Activated effector memory CD4-positive, alpha-beta T cell treated with anti-CD3 and anti-CD28 coated beads, Interleukin-2, amount 50 U/mL, for 16 hours (primary cell): ENCODE measurements around the gene ACOX1.
"Not testable (repeated sequence)": the region's sequence is repeated elsewhere in the genome, so short reads cannot be mapped to it uniquely, and the experiment has no call there.

ENCODE experiments used
- DNase-seq: peaks from one replicate; pipeline ENCODE4 v3.0.0-alpha.2; 2020

Gene ACOX1

GRCh38 chr17:75979705-75980187 lies 780 bp upstream of the ACOX1 start:
- DNase-seq: no peak

- no peak for DNase-seq
Measured at GRCh38 chr17:75976175-75976848, 2.7 kb downstream of the ACOX1 start.

GRCh38 chr17:75975757-75976174 lies 3.2 kb downstream of the ACOX1 start:
- DNase-seq: no peak

- DNase-seq: not testable (repeated sequence)
Measured at GRCh38 chr17:75975187-75975586, 3.8 kb downstream of the ACOX1 start.

GRCh38 chr17:75970626-75971025 lies 8.3 kb downstream of the ACOX1 start:
- no peak for DNase-seq

GRCh38 chr17:75970011-75970523 lies 8.9 kb downstream of the ACOX1 start:
- DNase-seq: no peak

- DNase-seq: not testable (repeated sequence)
Measured at GRCh38 chr17:75969044-75969443, 9.9 kb downstream of the ACOX1 start.

GRCh38 chr17:75965468-75965867 lies 13.5 kb downstream of the ACOX1 start:
- no peak for DNase-seq

GRCh38 chr17:75959839-75960511 lies 19.0 kb downstream of the ACOX1 start:
- no peak for DNase-seq

- no peak for DNase-seq
Measured at GRCh38 chr17:75959051-75959838, 19.7 kb downstream of the ACOX1 start.

- DNase-seq: no peak
Measured at GRCh38 chr17:75950855-75951554, 28.0 kb downstream of the ACOX1 start.

- no peak for DNase-seq
Measured at GRCh38 chr17:75950421-75950820, 28.5 kb downstream of the ACOX1 start.

GRCh38 chr17:75945211-75945610 lies 33.8 kb downstream of the ACOX1 start:
- no peak for DNase-seq

GRCh38 chr17:75943491-75943890 lies 35.5 kb downstream of the ACOX1 start:
- DNase-seq: no peak

GRCh38 chr17:75942473-75942872 lies 36.5 kb downstream of the ACOX1 start:
- DNase-seq: no peak

- no peak for DNase-seq
Measured at GRCh38 chr17:75941442-75941819, 37.5 kb downstream of the ACOX1 start.

GRCh38 chr17:75940727-75941441 lies 38.1 kb downstream of the ACOX1 start, which contains the start of gene FBF1:
TSS of gene FBF1 (minus strand) at chr17:75941042. CDS start at chr17:75938149, 2,893 bp downstream.
- DNase-seq: peak; percentile 97

- DNase-seq: no peak
Measured at GRCh38 chr17:75937652-75938051, 41.3 kb downstream of the ACOX1 start.

- no peak for DNase-seq
Measured at GRCh38 chr17:75933808-75934207, 45.2 kb downstream of the ACOX1 start.

GRCh38 chr17:75932852-75933251 lies 46.1 kb downstream of the ACOX1 start:
- no peak for DNase-seq

GRCh38 chr17:75931062-75931461 lies 47.9 kb downstream of the ACOX1 start:
- no peak for DNase-seq
